Mesenteric fat pad (tissue), 1 donor: ENCODE data around the gene COX6A2. TPM values are rescaled to one million over a fixed set of nuclear protein-coding genes. Genes with fewer than 3 reads are reported as not detected.
A peak's percentile ranks its signal among the peaks of the same experiment; 100 is the strongest.
"Not testable (repeated sequence)": the region's sequence is repeated elsewhere in the genome, so short reads cannot be mapped to it uniquely, and the experiment has no call there.

ENCODE experiments used
- DNase-seq: peaks from one replicate; pipeline ENCODE4 v3.0.0-alpha.2; 2020; ENCODE audit warnings: low spot score
- total RNA-seq: library from RNA; stranded (reverse); fragmentation: NEBNext Ultra II Directional; extraction: Animal tissue kit (Norgen Biotek cat#: 25700); gene quantifications from one replicate; pipeline ENCODE4 v1.2.1, GENCODE V29; 2021
- donor health status: DM: yes; HTN: yes; CAD: no.

COX6A2 gene
- total RNA-seq, 1 donor from 2014 or later: not detected

DNA sequence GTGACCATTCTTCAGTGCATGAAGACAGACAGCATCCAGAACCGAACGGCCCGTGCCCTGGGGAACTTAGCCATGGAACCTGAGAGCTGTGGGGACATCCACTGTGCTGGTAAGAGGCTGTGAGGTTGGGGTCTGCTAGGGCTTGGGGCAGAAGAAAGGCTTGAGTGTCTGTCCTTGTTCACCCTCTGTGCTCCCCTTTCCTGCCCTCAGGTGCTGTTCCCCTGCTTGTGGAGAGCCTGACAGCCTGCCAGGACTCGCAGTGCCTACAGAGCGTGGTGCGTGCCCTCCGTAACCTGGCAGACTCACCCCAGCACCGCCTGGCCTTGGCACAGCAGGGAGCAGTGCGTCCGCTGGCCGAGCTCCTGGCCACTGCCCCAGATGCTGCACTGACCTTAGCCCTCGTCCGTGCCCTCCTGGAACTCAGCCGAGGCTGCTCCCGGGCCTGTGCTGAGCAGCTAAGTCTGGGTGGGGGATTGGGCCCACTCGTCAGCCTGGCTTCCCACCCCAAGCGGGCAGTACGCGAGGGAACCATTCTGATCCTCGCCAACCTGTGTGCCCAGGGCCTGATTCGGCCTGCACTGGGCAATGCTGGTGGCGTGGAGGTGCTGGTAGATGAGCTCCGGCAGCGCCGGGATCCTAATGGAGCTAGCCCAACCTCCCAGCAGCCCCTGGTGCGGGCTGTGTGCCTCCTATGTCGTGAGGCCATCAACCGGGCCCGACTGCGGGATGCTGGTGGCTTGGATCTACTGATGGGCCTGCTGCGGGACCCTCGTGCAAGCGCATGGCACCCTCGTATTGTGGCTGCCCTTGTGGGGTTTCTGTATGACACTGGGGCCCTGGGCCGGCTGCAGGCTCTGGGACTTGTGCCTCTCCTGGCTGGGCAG, 34.0 kb upstream of the COX6A2 start:
- no peak for DNase-seq

DNA sequence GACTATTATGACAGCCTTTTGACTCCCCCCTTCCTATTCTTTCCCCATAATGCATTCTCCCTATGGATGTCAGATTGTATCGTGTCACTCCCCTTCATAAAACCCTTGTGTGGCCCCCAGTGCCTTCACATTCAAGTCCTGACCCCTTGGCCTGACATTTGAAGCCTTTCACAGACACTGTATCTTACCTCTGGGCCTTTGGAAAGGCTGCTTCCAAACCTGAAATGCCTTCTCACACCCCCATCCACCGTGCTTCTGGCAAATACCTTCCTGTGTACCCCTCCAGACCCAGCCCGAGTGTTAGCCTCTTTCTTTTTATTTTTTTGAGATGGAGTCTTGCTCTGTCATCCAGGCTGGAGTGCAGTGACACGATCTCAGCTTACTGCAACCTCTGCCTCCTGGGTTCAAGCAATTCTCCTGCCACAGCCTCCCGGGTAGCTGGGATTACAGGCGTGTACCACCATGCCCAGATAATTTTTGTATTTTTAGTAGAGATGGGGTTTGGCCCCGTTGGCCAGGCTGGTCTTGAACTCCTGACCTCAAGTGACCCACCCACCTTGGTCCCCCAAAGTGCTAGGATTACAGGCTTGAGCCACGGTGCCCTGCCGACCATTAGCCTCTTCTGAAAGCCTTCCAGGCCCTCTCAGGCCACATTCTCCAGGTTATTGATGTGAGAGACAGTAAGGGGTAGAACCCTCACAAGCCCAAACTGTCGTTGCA, 33.2 kb upstream of the COX6A2 start:
- no peak for DNase-seq

DNA sequence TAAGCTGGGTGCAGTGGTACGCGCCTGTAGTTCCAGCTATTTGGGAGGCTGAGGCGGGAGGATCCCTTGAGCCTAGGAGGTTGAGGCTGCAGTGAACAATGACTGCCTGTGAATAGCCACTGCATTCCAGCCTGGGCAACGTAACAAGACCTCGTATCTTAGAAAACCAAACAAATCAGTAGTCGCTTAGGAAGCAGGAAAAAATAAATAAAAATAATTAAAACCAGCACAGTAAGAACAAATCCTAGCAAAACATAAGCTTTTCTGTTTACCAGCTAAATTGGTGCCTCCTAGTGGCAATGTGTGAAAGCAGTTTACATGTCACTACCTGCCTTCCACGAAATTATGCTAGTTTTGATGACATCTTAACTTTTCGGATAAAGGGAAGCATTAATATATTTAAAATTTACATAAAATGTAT, 32.4 kb upstream of the COX6A2 start:
- no peak for DNase-seq

DNA sequence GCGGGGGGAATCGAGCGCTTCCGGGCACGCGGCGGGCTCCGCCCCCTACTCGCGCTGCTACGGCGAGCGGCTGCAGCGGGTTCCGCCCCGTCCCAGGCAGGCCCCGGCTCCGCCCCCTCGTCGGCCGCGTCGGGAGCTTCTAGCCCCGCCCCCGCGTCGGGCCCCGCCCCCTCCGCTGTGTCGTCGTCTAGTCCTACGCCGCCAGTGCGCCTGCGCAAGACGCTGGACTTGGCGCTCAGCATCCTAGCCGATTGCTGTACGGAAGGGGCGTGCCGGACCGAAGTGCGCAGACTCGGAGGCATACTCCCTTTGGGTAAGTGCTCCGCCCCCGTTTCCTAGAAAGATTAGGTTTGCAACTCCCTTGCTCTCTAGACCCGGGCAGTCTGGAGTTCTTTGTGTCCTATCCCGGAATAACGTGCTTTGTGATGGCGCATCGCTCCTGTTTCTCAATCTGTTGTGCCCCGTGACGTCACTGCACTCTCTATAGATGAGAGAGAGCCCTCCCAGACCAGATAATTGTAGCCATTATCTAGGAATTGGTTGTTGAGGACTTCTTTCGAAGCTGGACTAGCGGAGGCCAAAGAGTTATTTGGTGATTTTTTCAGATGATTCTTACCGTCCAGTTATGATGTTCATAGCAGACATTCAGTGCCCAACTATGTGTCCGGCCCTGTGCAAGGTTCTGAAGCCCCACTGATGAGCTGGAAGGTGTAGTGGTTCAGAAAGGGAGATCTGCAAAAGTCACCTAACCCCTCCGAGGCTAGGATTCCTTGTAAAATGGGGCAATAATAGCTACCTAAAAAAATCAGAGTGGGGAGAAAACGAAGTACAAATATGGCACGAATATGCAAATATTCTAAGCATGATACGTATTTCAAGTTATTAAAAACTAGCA, 31.8 kb upstream of the COX6A2 start:
- peak; percentile 100 for DNase-seq

DNA sequence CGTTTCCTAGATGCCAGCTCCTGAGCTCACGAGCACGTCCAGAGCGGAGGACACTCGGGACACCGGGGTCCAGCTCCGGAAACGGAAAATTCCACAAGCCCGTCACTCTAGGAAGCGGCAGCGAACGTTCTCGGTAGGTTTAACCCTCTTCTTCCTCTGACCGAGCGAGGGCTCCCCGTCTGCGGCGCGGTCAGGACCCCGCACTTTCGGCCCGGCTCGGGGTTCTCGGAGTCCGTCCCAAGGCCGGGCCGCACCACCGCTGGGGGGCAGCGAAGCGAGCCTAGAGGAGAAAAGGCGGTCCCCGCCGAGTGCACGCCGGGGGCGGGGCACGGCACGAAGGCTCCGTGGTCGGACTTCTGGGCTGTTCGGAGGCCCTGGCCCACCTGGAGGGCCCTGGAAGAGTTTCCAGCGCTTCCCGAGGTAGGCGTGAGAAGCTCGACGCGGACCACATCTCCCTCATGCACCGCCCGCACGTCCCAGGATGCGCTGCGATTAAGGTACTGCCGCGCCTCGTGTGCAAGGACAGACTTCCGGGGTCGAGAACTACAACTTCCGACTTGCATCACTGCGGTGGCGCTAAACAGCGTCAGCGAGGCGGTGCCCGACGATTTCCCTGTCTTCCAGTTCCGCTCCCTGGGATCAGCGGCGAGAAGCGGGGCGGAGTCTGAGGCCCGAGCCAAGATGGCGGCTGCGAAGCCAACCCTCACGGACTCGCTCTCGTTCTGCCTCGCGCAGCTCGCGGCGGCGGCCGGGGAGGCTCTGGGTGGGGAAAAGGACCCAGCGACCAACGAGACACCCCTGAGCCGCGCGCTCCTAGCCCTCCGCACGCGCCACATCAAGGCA, 30.9 kb upstream of the COX6A2 start, which contains the start of gene ARMC5:
ARMC5 (plus strand) TSS at position 658 of the 843 bp plus-strand sequence; CDS start at position 682, 24 bp downstream.
- peak; percentile 99 for DNase-seq

DNA sequence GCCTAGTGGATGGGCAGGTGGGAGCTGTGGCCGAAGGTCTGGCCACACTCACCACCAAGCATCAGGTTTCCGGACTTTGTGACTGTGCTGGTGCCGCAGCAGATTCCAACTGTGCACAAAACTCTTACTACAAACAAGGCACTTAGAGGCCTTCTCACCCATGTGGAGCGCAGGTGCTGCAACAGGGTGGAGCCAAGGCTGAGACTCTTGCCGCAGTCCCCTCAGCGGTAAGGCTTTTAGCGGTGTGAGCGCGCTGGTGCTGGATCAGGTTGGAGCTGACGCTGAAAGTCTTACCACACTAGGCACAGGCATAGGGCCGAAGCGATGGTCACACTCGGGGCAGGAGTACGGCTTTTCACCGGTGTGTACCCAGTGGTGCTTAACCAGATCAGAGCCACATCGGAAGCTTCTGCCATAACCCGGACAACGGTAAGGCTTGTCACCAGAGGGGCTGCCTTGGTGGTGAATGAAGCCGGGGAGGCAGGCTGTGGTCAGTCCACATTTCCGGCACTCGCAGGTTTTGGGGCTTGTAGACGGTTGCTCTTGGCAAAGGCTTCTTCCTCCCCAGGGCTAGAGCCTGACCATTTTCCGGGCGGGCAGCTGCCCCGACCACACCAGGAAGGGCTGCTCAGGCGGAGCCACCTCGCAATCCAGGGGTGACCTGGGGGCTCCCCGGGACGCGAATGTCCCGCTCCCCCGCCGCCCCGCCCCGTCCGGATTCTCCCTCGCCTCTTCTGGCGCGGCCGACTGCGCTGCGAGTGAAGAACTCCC, 30.1 kb upstream of the COX6A2 start:
- DNase-seq: no peak

DNA sequence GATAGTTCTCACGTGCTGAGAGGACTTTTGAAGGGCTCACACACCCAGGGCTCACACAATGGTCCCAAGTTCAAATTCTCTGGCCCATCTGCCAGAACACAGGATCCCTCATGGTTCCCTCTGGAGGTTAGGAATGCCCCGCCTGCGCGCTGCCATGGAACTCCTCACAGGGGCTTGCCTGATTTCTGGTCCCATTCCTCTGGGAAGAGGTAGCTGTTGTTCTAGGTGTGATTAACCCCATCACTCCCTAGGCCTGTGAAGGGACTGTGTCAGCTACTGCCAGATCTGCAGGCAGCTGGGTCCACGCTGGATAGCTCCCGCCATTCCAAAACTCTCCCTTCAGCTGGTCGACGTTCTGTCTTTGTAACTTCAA, 28.8 kb upstream of the COX6A2 start:
- no peak for DNase-seq

DNA sequence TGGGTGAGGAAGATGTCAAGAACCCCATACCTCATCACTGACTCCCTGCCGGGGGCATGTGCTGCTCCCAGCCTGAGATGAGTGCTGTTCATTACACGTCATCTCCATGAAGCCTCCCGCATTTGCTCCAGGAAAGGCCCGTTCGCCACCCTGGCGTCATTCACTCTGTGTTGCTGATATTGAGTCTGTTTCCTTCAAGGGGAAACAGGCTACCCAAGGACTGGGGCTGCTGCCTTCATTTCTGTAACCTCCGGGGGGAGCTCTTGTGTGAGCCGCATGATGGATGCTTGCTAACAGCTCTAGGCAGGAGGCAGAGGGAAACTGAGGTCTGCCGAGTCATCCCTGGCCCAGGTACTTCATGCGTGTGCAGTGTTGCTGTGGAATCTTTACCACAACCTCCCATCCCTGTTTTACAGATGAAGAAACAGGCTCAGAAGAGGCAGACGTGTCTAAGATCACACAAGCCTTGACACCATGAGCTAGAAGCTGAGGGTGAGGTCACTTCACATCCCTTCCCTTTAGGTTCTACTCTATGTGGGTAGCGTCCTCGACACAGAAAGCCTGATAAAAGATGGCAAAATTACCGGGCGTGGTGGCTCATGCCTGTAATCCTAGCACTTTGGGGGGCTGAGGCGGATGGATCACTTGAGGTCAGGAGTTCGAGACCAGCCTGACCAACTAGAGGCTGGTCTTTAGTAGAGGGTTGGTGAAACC, 27.6 kb upstream of the COX6A2 start:
- no peak for DNase-seq

DNA sequence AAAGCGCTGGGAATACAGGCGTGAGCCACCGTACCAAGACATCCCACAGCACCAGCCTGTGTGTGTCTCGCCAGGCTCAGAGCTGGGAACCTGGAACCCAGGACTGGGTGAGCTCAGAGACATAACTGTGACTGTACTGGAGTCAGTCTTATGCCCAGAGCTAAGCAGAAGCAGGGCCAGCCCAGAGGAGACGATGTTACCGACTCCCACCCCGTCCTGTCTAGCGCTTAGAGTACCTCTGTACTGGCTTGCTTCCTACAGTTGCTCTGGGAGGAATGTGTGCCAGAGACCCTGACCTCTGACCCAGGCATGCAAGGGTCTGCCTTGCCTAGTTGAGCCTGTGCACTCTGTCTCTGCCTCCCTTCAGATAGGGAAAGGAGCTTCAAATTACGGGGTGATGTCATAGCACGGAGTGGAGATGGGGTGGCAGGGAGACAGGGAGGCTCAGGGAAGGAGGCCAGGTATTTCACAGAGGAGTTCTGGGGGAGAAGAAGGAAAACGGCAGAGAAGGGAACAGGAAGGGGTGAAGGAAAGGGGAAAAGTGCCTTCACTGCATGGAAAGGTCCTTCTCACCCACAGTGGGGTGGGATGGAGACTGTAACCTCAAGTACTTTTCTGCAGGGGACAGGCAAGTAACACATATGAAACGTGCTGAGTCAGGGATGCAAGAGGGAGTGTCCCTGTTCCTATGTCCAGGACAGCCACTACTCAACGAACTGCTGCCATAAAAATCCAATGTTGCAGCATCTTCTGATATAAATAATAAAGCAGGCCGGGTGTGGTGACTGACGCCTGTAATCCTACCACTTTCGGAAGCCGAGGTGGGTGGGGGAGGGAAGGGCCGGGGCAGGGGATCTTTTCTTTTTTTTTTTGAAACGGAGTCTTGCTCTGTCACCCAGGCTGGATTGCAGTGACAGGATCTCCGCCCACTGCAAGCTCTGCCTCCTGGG, 25.4 kb upstream of the COX6A2 start:
- DNase-seq: no peak

DNA sequence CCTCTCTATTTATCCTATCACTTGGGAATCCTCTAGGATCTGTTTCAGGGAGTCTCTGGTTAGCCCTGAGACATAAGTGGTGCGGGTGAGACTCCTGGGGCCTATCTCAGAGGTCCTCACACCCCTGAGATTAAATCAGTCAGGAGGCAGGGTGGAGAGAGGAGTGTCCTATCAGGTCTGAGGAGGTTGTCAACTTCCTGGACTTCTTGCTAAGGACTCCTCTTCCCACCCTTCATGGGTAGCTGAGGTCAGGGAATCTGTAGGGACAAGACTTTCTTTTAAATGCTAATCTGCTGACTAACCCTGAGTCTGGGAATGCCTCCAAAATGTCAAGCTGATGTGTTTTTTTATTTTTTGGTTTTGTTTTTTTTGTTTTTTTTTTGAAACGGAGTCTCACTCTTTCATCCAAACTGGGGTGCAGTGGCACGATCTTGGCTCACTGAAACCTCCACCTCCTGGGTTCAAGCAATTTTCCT, 24.5 kb upstream of the COX6A2 start:
- no peak for DNase-seq

DNA sequence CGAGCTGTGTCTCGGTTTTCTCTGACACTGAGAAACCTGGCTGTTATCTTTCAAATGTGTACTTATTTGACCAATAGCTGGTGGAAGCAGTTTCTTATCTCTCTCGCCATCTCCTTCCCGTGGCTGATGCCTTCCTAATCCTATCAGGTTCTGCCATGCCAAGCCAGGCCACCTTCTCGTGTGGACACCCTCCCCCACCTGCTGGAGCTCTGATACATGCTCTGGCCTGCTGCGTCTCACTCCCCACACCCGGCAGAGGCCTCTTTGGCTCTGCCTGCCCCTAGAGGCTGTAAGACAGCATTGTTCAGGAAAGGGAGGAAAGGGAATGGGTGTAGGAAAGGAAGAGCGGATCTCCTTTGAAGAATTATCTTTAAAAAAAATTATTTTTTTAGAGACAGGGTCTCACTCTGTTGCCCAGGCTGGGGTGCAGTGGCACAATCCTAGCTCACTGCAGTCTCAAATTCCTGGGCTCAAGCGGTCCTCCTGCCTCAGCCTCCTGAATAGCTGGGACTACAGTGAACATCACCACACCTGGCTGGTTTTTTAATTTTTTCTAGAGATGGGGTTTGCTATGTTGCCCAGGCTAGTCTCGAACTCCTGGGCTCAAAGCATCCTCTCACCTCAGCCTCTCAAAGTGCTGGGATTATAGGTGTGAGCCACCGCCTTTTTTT, 23.7 kb upstream of the COX6A2 start:
- DNase-seq: no peak

DNA sequence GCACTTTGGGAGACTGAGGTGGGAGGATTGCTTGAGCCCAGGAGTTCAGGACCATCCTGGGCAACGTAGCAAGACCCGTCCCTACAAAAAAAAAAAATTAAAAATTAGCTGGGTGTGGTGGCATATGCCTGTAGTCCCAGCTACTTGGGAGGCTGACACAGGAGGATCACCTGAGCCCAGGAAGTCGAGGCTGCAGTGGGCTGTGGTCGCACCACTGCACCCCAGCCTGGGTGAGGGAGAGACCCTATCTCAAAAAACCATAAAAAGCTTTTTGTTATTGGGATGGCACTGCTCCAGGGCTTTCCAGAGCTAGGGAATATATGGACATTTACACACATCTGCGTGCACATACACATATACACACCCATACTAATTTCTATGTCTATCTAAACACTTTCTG, 23.0 kb upstream of the COX6A2 start:
- DNase-seq: no peak

DNA sequence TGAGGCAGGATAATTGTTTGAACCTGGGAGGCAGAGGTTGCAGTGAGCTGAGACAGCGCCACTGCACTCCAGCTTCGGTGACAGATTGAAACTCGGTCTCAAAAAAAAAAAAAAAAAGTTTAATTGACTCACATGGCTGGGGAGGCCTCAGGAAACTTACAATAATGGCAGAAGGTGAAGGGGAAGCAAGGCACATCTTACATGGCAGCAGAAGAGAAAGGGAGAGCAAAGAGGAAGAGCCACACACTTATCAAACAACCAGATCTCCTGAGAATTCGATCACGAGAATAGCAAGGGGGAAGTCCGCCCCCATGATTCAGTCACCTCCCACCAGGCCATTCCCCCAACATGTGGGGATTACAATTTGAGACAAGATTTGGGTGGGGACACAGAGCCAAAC, 17.8 kb upstream of the COX6A2 start:
- DNase-seq: not testable (repeated sequence)

DNA sequence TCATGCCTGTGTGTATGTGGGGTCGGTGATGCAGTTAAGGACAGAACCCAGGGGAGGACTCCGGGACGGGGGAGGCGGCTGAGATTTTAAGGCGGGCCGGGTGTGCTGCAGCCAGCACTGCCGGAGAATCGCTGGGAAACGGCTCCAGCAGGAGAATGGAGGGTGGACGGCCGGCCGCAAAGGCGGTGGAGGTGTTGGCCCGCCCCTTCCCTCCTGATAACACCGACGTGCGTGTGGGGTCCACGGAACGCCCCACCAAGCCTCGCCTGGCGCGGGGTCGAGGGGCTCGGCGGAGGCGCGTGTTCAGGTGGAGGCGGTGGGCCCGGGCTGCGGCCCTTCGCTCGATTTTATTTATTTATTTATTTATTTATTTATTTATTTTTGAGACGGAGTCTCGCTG, 13.8 kb upstream of the COX6A2 start:
- no peak for DNase-seq

DNA sequence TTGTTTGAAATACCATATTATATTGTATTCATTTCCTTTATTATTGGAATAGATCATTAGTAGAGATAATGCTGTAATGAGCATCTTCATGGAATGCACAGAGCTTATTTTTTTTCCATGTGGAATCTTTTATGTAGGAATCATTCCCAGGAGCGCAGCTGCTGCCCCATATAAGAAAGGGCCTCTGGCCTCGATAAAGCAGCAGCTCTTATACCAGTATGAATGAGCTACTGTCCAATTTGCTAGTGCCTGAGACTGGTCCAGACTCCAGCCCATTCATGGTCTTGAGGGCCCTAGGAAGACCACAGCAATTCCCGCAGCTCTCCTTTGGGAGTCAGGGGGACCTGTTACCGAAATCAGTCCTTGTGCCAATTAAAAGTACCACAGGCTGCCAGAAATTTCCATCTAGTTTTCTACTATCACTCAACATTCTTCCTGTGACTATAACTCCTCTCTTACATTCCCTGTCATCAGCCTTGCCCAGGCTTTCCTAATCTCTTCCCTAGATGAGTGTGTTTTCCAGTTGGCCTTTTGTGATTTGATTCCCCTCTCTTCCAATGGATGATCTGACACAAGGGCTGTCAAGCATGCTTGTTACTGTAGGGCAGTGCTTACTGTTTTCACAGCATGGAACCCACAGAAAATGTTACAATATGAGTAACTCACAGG, 12.5 kb upstream of the COX6A2 start:
- DNase-seq: no peak

DNA sequence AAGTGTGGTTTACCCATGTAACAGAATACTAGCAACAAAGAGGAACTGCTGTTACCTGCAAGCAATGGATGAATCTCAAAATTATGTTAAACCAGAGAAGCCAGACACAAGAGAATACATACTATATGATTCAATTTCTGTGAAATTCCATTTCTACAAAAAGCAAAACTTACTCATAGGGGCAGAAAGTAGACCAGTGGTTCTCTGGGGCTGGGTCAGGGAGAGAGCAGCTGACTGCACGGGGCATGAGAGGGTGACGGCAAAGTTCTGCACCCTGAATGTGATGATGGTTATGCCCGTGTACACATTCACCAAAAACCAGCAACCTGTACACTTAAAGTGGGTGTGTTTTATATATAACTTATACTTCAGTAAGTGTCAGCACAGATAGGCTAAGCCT, 11.4 kb upstream of the COX6A2 start:
- DNase-seq: no peak

DNA sequence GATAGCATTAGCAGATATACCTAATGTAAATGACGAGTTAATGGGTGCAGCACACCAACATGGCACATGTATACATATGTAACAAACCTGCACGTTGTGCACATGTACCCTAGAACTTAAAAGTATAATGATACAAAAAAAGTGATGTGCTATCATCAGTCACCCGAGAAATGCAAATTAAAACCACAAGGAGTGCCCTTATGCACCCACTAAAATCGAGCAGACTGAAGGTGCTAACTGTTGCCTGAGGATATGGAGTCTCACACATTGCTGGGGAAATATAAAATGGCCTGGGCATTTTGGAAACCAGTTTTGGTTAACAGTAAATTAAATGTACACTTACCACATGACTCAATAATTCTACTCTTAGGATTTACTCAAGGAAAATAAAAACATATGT, 10.9 kb upstream of the COX6A2 start:
- not testable (repeated sequence) for DNase-seq
